Osteocyte (in vitro differentiated cells): ENCODE results near the gene CCNA2. TPM values are rescaled to one million over a fixed set of nuclear protein-coding genes. Genes with fewer than 3 reads are reported as not detected.

ENCODE experiments used
- DNase-seq: peaks from one replicate; pipeline ENCODE4 v3.0.0; 2021; ENCODE audit warnings: mixed read lengths; ENCODE audit not compliant: unreplicated experiment; ENCODE audit errors: extremely low spot score
- H3K27ac Mint-ChIP-seq: one replicate; pipeline ENCODE4 v1.8.0; 2021; ENCODE audit warnings: mild to moderate bottlenecking, mixed read lengths; ENCODE audit not compliant: unreplicated experiment
- H3K27me3 Mint-ChIP-seq: one replicate; pipeline ENCODE4 v1.8.0; 2021; ENCODE audit warnings: mixed read lengths; ENCODE audit not compliant: unreplicated experiment
- H3K36me3 Mint-ChIP-seq: one replicate; pipeline ENCODE4 v1.8.0; 2021; ENCODE audit warnings: mixed read lengths; ENCODE audit not compliant: unreplicated experiment
- H3K4me1 Mint-ChIP-seq: one replicate; pipeline ENCODE4 v1.8.0; 2021; ENCODE audit warnings: mixed read lengths; ENCODE audit not compliant: unreplicated experiment
- H3K4me3 Mint-ChIP-seq: one replicate; pipeline ENCODE4 v1.8.0; 2021; ENCODE audit warnings: mild to moderate bottlenecking, moderate library complexity, mixed read lengths; ENCODE audit not compliant: unreplicated experiment
- H3K9me3 Mint-ChIP-seq: one replicate; pipeline ENCODE4 v1.8.0; 2021; ENCODE audit warnings: mixed read lengths; ENCODE audit not compliant: unreplicated experiment
- CTCF ChIP-seq: fragments of 200-600 bp; sonication (generic); IDR thresholded peaks from 2 replicates; pipeline ENCODE4 v1.5.0; 2021; ENCODE audit warnings: antibody characterized with exemption, mild to moderate bottlenecking, moderate library complexity
- total RNA-seq: library from RNA; stranded (reverse); gene quantifications from 2 replicates; pipeline ENCODE4 v1.2.1, GENCODE V29; 2021

The CCNA2 gene
- total RNA-seq, 1 donor from 2014 or later = 9.6 TPM

- Mint-ChIP-seq H3K4me3 (no peak overlapping the region), H3K27ac (no peak overlapping the region), H3K9me3 (no peaks in the 10 kb centered on the region), H3K27me3 (peaks cover 53% of the 10 kb centered on the region), H3K36me3 (no peaks in the 10 kb centered on the region), H3K4me1 (no peaks in the 10 kb centered on the region)
- no peak for TF ChIP-seq CTCF
- DNase-seq = no peak
These were observed 51.8 kb downstream of the CCNA2 start for GRCh38 chr4:121771869-121772268.

GRCh38 chr4:121769341-121769740 lies 54.3 kb downstream of the CCNA2 start:
- no peak for DNase-seq
- Mint-ChIP-seq H3K36me3 (no peaks in the 10 kb centered on the region), H3K9me3 (no peaks in the 10 kb centered on the region), H3K27ac (no peak overlapping the region), H3K4me3 (no peak overlapping the region), H3K4me1 (peaks cover 5% of the 10 kb centered on the region), H3K27me3 (peaks cover 63% of the 10 kb centered on the region)
- no peak for TF ChIP-seq CTCF

- Mint-ChIP-seq H3K4me1 (peaks cover 5% of the 10 kb centered on the region), H3K27me3 (peaks cover 72% of the 10 kb centered on the region), H3K4me3 (no peak overlapping the region), H3K36me3 (no peaks in the 10 kb centered on the region), H3K9me3 (no peaks in the 10 kb centered on the region), H3K27ac (no peak overlapping the region)
- no peak for TF ChIP-seq CTCF
- no peak for DNase-seq
These were observed 56.5 kb downstream of the CCNA2 start for GRCh38 chr4:121767166-121767565.

Other genes with a start within 250 kb of the CCNA2 start
- 477 and 488 TPM in 2 replicates for gene ANXA5, start 126.9 kb downstream of the CCNA2 start, total RNA-seq
- not detected in 2 replicates for gene SMIM43, start 58.7 kb downstream of the CCNA2 start, total RNA-seq
- 23.3 and 24.0 TPM in 2 replicates for gene EXOSC9, start 22.6 kb downstream of the CCNA2 start, total RNA-seq
- gene BBS7, start 46.6 kb upstream of the CCNA2 start, total RNA-seq = 18.9 and 19.0 TPM in 2 replicates
- 0.24 and 0.67 TPM in 2 replicates for gene TRPC3, start 128.2 kb upstream of the CCNA2 start, total RNA-seq